CD4-positive, alpha-beta T cell (primary cell): ENCODE results near the gene TBC1D14. TPM values are rescaled to one million over a fixed set of nuclear protein-coding genes. Genes with fewer than 3 reads are reported as not detected.

Experiments
- ATAC-seq: fragments of 200-7000 bp; cut with Tn5 transposase; one replicate; pipeline ENCODE4 v1.10.0; 2022; ENCODE audit warnings: mild to moderate bottlenecking; ENCODE audit not compliant: poor library complexity
- CTCF ChIA-PET: fragments of 350-600 bp; sonication (Branson Sonifier 250); formaldehyde crosslinking; loops from one replicate; lab custom pipeline; 2021; ENCODE audit warnings: antibody characterized with exemption, inconsistent platforms; lab: Charles Lee
- POLR2A ChIA-PET: fragments of 350-600 bp; sonication (Branson Sonifier 250); formaldehyde crosslinking; loops from one replicate; lab custom pipeline; 2021; ENCODE audit warnings: antibody characterized with exemption, inconsistent platforms; lab: Charles Lee
- DNase-seq, 14 experiments: peaks; one replicate each; pipeline ENCODE4 v3.0.0-alpha.2; 2013 to 2020; ENCODE audit warnings: mixed read lengths in 2 of 14
- H3K27ac ChIP-seq, 2 donors: one replicate each; pipeline versions ENCODE4 v1.5.1 to v1.7.0; 2013; ENCODE audit warnings: low read length in 2 of 2, low read depth in 1 of 2, mild to moderate bottlenecking in 1 of 2
- H3K27me3 ChIP-seq, 2 experiments: 1 replicate in 1 of 2; 2 replicates in 1 of 2; pipeline versions ENCODE4 v1.6.1 to v1.7.0; 2013; ENCODE audit warnings: low read length in 2 of 2, control low read depth in 1 of 2, mild to moderate bottlenecking in 1 of 2, moderate library complexity in 1 of 2; ENCODE audit not compliant: insufficient read depth in 2 of 2, control insufficient read depth in 1 of 2
- H3K36me3 ChIP-seq: one replicate; pipeline ENCODE4 v1.6.1; 2013; ENCODE audit warnings: low read length, control low read depth; ENCODE audit not compliant: insufficient read depth
- H3K4me1 ChIP-seq: one replicate; pipeline ENCODE4 v1.6.1; 2013; ENCODE audit warnings: low read length, control low read depth; ENCODE audit not compliant: insufficient read depth
- H3K4me3 ChIP-seq: one replicate; pipeline ENCODE4 v1.5.1; 2013; ENCODE audit warnings: mild to moderate bottlenecking, low read length, moderate library complexity
- H3K9me3 ChIP-seq, 2 experiments: 1 replicate in 1 of 2; 2 replicates in 1 of 2; pipeline versions ENCODE4 v1.6.1 to v1.7.0; 2013; ENCODE audit warnings: low read length in 2 of 2, mild to moderate bottlenecking in 2 of 2, control low read depth in 1 of 2, moderate library complexity in 1 of 2; ENCODE audit not compliant: control insufficient read depth in 1 of 2, insufficient read depth in 1 of 2
- H3K27ac Mint-ChIP-seq: one replicate; pipeline ENCODE4 v1.8.0; 2020; ENCODE audit warnings: mixed read lengths
- H3K27me3 Mint-ChIP-seq: one replicate; pipeline ENCODE4 v1.8.0; 2021; ENCODE audit warnings: mixed read lengths
- H3K36me3 Mint-ChIP-seq: one replicate; pipeline ENCODE4 v1.8.0; 2021; ENCODE audit warnings: low read depth, mixed read lengths
- H3K4me1 Mint-ChIP-seq: one replicate; pipeline ENCODE4 v1.8.0; 2021; ENCODE audit warnings: low read depth, mixed read lengths
- H3K4me3 Mint-ChIP-seq: one replicate; pipeline ENCODE4 v1.8.0; 2020; ENCODE audit warnings: mild to moderate bottlenecking, mixed read lengths
- H3K9me3 Mint-ChIP-seq: one replicate; pipeline ENCODE4 v1.8.0; 2020; ENCODE audit warnings: mixed read lengths
- CTCF ChIP-seq: fragments of 200-600 bp; IDR thresholded peaks from one replicate; pipeline ENCODE4 v1.8.0; 2022; ENCODE audit warnings: antibody characterized with exemption, mild to moderate bottlenecking
- intact Hi-C, 2 experiments: fragments of 100-400 bp; cut with DNase I in 1 of 2; cut with micrococcal nuclease in 1 of 2; formaldehyde crosslinking; loops; one replicate each; pipeline versions ENCODE4 v1.15.1 to v1.9.0; 2023 to 2025; cut with DNase I, micrococcal nuclease
- total RNA-seq, 174 experiments: library from RNA in 2 of 174; stranded (reverse) in 2 of 174; gene quantifications; one replicate each; pipeline ENCODE4 v1.2.3 and lab custom pipeline; 2021 to 2026

TBC1D14 gene
- total RNA-seq, 2 experiments from 2014 or later: 31.2 to 34.1 TPM

- ATAC-seq (no peak), DNase-seq (peak in 3 of 14 experiments; percentile 41 to 61 (median 56))
- H3K27me3 Mint-ChIP-seq: no peaks in the 10 kb centered on the region
- Histone ChIP-seq H3K4me3 (no peak overlapping the region), H3K9me3 (no peaks in the 10 kb centered on the region), H3K36me3 (no peaks in the 10 kb centered on the region), H3K4me1 (peaks cover 10% of the 10 kb centered on the region), H3K27ac (no peak overlapping the region), H3K27me3 (no peaks in the 10 kb centered on the region)
- no peak overlapping the region for H3K4me3 Mint-ChIP-seq
- ChIA-PET POLR2A (no interaction called here), CTCF (no interaction called here)
- no peak for TF ChIP-seq CTCF
- no peak overlapping the region for H3K27ac Mint-ChIP-seq
- intact Hi-C loops: loop anchor here in 1 of 2 experiments (5.0 to 10.0 kb wide), 2 partner anchors 431 to 499 kb away; partner anchors contain the start of genes MAN2B2 and MRFAP1
- H3K4me1 Mint-ChIP-seq: peaks cover 14% of the 10 kb centered on the region
- no peaks in the 10 kb centered on the region for H3K36me3 Mint-ChIP-seq
- no peaks in the 10 kb centered on the region for H3K9me3 Mint-ChIP-seq
These were observed 164.1 kb downstream of the TBC1D14 start for GRCh38 chr4:7073526-7074390.

- no peak for DNase-seq
- no peak for ATAC-seq
These were observed 164.8 kb downstream of the TBC1D14 start for GRCh38 chr4:7074426-7074825.

More at GRCh38 chr4:7074426-7074825, 164.8 kb downstream of the TBC1D14 start:
- no peak overlapping the region for H3K4me3 Mint-ChIP-seq
- H3K4me1 ChIP-seq: peaks cover 7% of the 10 kb centered on the region
- ChIA-PET POLR2A (no interaction called here), CTCF (no interaction called here)
- no peak for TF ChIP-seq CTCF
- peaks cover 10% of the 10 kb centered on the region for H3K4me1 Mint-ChIP-seq
- H3K27me3 ChIP-seq: no peaks in the 10 kb centered on the region
- no peaks in the 10 kb centered on the region for H3K36me3 ChIP-seq
- no peak overlapping the region for H3K27ac ChIP-seq
- H3K36me3 Mint-ChIP-seq: no peaks in the 10 kb centered on the region
- no peak overlapping the region for H3K4me3 ChIP-seq
- no peak overlapping the region for H3K27ac Mint-ChIP-seq
- H3K9me3 Mint-ChIP-seq: no peaks in the 10 kb centered on the region
- intact Hi-C loops: loop anchor here in 1 of 2 experiments (5.0 to 10.0 kb wide), 2 partner anchors 432 to 500 kb away; partner anchors contain the start of genes MAN2B2 and MRFAP1
- H3K27me3 Mint-ChIP-seq: peaks cover 3% of the 10 kb centered on the region
- no peaks in the 10 kb centered on the region for H3K9me3 ChIP-seq
